Measurements from ENCODE around the gene PXT1.

Gene PXT1

GRCh38 chr6:36402481-36402880 lies 40.2 kb downstream of the PXT1 start:
- no peak for TF ChIP-seq CTCF (IDR thresholded peaks at IDR 0.05)

GRCh38 chr6:36399970-36400369 lies 42.7 kb downstream of the PXT1 start:
- no peak for TF ChIP-seq CTCF (IDR thresholded peaks at IDR 0.05)

- TF ChIP-seq CTCF (IDR thresholded peaks at IDR 0.05), result no peak
These were observed 50.0 kb downstream of the PXT1 start for GRCh38 chr6:36392621-36393020.

GRCh38 chr6:36389353-36389752 lies 53.3 kb downstream of the PXT1 start:
- no peak for TF ChIP-seq CTCF (IDR thresholded peaks at IDR 0.05)

GRCh38 chr6:36387440-36388303 lies 55.0 kb downstream of the PXT1 start, which contains the start of gene ETV7:
TSS of gene ETV7 (minus strand) at chr6:36387669. CDS start at chr6:36387541, 128 bp downstream.
- no peak for TF ChIP-seq CTCF (IDR thresholded peaks at IDR 0.05)

GRCh38 chr6:36386495-36387439 lies 55.9 kb downstream of the PXT1 start:
- no peak for TF ChIP-seq CTCF (IDR thresholded peaks at IDR 0.05)

- no peak for TF ChIP-seq CTCF (IDR thresholded peaks at IDR 0.05)
These were observed 58.6 kb downstream of the PXT1 start for GRCh38 chr6:36384095-36384494.
